ENCODE data around the gene TMEM37. TPM values are rescaled to one million over a fixed set of nuclear protein-coding genes. Genes with fewer than 3 reads are reported as not detected.

TMEM37 gene
- total RNA-seq, 2 donors from 2014 or later = 12.0 to 16.2 TPM

GRCh38 chr2:119474371-119475224 lies 42.9 kb downstream of the TMEM37 start:
- Histone ChIP-seq H3K27me3 (ENCODE audit: control insufficient read depth, insufficient read depth, low read length, poor library complexity, severe bottlenecking) (no peaks in the 10 kb centered on the region), H3K4me1 (ENCODE audit: control insufficient read depth, insufficient read depth, low read length) (no peaks in the 10 kb centered on the region), H3K36me3 (ENCODE audit: control insufficient read depth, insufficient read depth, low read length) (no peaks in the 10 kb centered on the region), H3K27ac (ENCODE audit: low read depth, low read length) (no peak overlapping the region), H3K4me3 (ENCODE audit: low read length) (no peak overlapping the region), H3K9ac (ENCODE audit: extremely low read depth, low read length, poor library complexity, severe bottlenecking) (no peak overlapping the region), H3K9me3 (ENCODE audit: control insufficient read depth, low read length) (no peaks in the 10 kb centered on the region)
- Mint-ChIP-seq H3K4me1 (peaks cover 7% of the 10 kb centered on the region), H3K4me3 (no peak overlapping the region), H3K27ac (no peak overlapping the region), H3K36me3 (ENCODE audit: low read depth) (no peaks in the 10 kb centered on the region), H3K27me3 (ENCODE audit: insufficient read depth) (peaks cover 5% of the 10 kb centered on the region), H3K9me3 (no peaks in the 10 kb centered on the region)
- no peak for TF ChIP-seq CTCF (conservative IDR thresholded peaks at IDR 0.05)
- 90 to 96% methylated on average over 11 to 17 of the region's 17 CpGs for WGBS, 2 experiments (ENCODE audit: insufficient coverage in 1 of 2, insufficient read length in 1 of 2)
- peak; percentile 48 for DNase-seq

GRCh38 chr2:119475225-119475856 lies 43.7 kb downstream of the TMEM37 start:
- Histone ChIP-seq H3K36me3 (ENCODE audit: control insufficient read depth, insufficient read depth, low read length) (no peaks in the 10 kb centered on the region), H3K4me1 (ENCODE audit: control insufficient read depth, insufficient read depth, low read length) (no peaks in the 10 kb centered on the region), H3K9ac (ENCODE audit: extremely low read depth, low read length, poor library complexity, severe bottlenecking) (no peak overlapping the region), H3K27me3 (ENCODE audit: control insufficient read depth, insufficient read depth, low read length, poor library complexity, severe bottlenecking) (no peaks in the 10 kb centered on the region), H3K4me3 (ENCODE audit: low read length) (no peak overlapping the region), H3K27ac (ENCODE audit: low read depth, low read length) (no peak overlapping the region), H3K9me3 (ENCODE audit: control insufficient read depth, low read length) (no peaks in the 10 kb centered on the region)
- DNase-seq = peak; percentile 79
- H3K4me3 Mint-ChIP-seq = no peak overlapping the region
- no peak overlapping the region for H3K27ac Mint-ChIP-seq
- peak; percentile 62 for TF ChIP-seq CTCF (conservative IDR thresholded peaks at IDR 0.05)
- WGBS, 2 experiments (ENCODE audit: insufficient coverage in 1 of 2, insufficient read length in 1 of 2) = 79 to 83% methylated on average over 3 to 9 of the region's 9 CpGs
- H3K27me3 Mint-ChIP-seq (ENCODE audit: insufficient read depth) = peaks cover 5% of the 10 kb centered on the region
- H3K9me3 Mint-ChIP-seq = no peaks in the 10 kb centered on the region
- peaks cover 10% of the 10 kb centered on the region for H3K4me1 Mint-ChIP-seq
- no peaks in the 10 kb centered on the region for H3K36me3 Mint-ChIP-seq (ENCODE audit: low read depth)

GRCh38 chr2:119475857-119476244 lies 44.2 kb downstream of the TMEM37 start:
- no peaks in the 10 kb centered on the region for H3K9me3 Mint-ChIP-seq
- WGBS, 2 experiments (ENCODE audit: insufficient coverage in 1 of 2, insufficient read length in 1 of 2) = 83% methylated on average over 6 of the region's 6 CpGs; no CpG with 5 or more reads in 1 of the 2 experiments
- no peak overlapping the region for H3K27ac Mint-ChIP-seq

More at GRCh38 chr2:119475857-119476244, 44.2 kb downstream of the TMEM37 start:
- H3K36me3 ChIP-seq (ENCODE audit: control insufficient read depth, insufficient read depth, low read length) = no peaks in the 10 kb centered on the region
- no peaks in the 10 kb centered on the region for H3K36me3 Mint-ChIP-seq (ENCODE audit: low read depth)
- TF ChIP-seq CTCF (conservative IDR thresholded peaks at IDR 0.05) = no peak
- no peak for DNase-seq
- no peaks in the 10 kb centered on the region for H3K9me3 ChIP-seq (ENCODE audit: control insufficient read depth, low read length)
- H3K27me3 ChIP-seq (ENCODE audit: control insufficient read depth, insufficient read depth, low read length, poor library complexity, severe bottlenecking) = no peaks in the 10 kb centered on the region
- H3K9ac ChIP-seq (ENCODE audit: extremely low read depth, low read length, poor library complexity, severe bottlenecking) = no peak overlapping the region
- peaks cover 15% of the 10 kb centered on the region for H3K4me1 Mint-ChIP-seq
- H3K4me1 ChIP-seq (ENCODE audit: control insufficient read depth, insufficient read depth, low read length) = peaks cover 3% of the 10 kb centered on the region
- H3K27me3 Mint-ChIP-seq (ENCODE audit: insufficient read depth) = peaks cover 5% of the 10 kb centered on the region
- H3K27ac ChIP-seq (ENCODE audit: low read depth, low read length) = no peak overlapping the region
- no peak overlapping the region for H3K4me3 ChIP-seq (ENCODE audit: low read length)
- H3K4me3 Mint-ChIP-seq = no peak overlapping the region

All from endodermal cell (in vitro differentiated cells).